GM12864 (cell line): ENCODE results near the gene DIP2C.

ENCODE experiments used
- DNase-seq: peaks from one replicate; pipeline ENCODE4 v3.0.0-alpha.2; 2011; ENCODE audit warnings: low read depth
- H3K4me3 ChIP-seq: 2 replicates; pipeline ENCODE4 v1.5.1; 2011; ENCODE audit warnings: mild to moderate bottlenecking, low read depth, low read length, control low read depth
- CTCF ChIP-seq: IDR thresholded peaks from 2 replicates; pipeline ENCODE4 v1.5.1; 2011; ENCODE audit warnings: low read depth, mild to moderate bottlenecking, moderate library complexity, low read length, control low read depth, inconsistent platforms; ENCODE audit errors: missing control alignments

Gene DIP2C

DNA sequence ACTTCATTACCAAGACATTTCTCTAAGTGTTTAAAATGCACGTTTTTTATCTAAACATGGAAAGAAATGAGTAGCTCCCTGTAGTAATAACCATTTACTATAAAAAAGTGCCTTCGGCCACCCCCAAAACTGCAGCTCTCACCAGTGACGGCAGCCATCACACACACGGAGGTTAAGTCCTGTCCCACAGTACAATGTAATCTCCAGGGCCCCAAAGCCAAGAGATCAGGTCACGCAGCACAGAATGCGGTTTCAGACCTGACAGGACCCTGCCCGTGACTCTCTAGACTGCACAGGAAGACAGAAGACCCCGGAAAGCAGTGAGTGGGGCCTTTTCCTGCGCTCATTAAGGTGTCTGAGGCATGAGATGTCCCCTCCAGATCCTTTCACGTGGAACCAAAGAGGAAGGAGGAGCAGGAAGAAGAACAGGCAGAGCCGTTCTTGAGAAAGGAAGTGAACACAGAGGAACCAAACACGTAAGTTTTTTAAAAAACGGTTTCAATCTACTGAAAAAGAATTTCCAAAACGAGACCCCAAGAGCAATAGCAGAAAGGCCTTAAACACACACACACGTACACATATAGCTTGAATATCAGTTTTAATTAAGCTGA is 428.5 kb downstream of the DIP2C start:
- TF ChIP-seq CTCF: no peak

DNA sequence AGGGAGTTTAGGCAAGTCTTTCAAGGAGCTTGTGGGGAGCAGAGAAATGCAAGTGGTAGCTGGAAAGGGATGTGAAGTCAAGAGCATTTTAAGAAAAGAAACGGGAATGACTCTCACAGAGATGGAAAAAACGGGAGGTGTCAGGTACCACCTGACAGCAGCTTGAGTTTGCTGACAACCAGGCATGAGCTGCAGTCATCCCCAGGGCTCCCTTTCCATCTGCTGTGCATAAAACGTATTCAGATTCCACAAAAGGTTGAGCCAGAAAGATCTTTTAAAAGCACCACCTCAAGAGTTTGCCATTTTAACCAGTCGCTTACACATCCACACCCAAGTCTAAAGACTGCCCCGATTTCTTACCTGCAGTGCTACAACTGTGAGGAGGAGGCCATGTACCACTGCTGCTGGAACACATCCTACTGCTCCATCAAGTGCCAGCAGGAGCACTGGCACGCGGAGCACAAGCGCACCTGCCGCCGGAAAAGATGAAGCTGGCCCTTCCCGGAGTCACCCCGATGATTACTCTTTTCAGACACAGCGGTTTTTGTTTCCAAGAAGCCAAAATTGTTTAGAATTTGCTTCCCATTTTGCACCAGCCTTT is 437.4 kb downstream of the DIP2C start:
- no peak for DNase-seq
- no peak for TF ChIP-seq CTCF
- no peak overlapping the region for H3K4me3 ChIP-seq

More for the DNA sequence above, 428.5 kb downstream of the DIP2C start:
- DNase-seq: no peak
- H3K4me3 ChIP-seq: no peak overlapping the region

- TF ChIP-seq CTCF: no peak
- no peak for DNase-seq
- no peak overlapping the region for H3K4me3 ChIP-seq
Measured at GRCh38 chr10:248307-248706, 441.2 kb downstream of the DIP2C start.

DNA sequence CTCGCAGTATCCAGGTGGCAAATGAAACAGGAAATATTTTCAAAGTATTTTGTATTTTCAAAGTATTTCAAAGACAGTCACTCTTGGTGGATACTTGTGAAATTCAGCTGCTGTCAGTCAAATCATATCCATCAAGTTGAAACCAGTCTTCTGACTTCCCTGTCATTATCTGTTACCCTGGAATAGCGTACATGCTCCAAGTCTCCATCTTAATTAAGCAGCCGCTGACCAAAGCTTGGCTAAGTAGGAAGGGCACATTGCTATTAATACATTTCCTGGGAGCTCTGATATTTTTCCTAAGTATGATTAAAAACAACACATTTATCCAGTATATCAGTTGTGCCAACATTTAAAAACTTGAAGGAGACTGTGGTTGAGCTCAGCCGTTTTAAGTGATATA is 442.0 kb downstream of the DIP2C start:
- TF ChIP-seq CTCF: no peak
- DNase-seq: no peak
- H3K4me3 ChIP-seq: no peak overlapping the region

- H3K4me3 ChIP-seq: no peak overlapping the region
- no peak for DNase-seq
- TF ChIP-seq CTCF: no peak
Measured at GRCh38 chr10:246431-246830, 443.0 kb downstream of the DIP2C start.

- DNase-seq: no peak
- no peak for TF ChIP-seq CTCF
- H3K4me3 ChIP-seq: no peak overlapping the region
Measured at GRCh38 chr10:244227-244626, 445.2 kb downstream of the DIP2C start.
